Measurements from ENCODE around the gene ABHD14A. TPM values are rescaled to one million over a fixed set of nuclear protein-coding genes. Genes with fewer than 3 reads are reported as not detected.

Gene ABHD14A
- total RNA-seq, 1 donor from 2014 or later: 17.9 TPM

GRCh38 chr3:51983578-51984268 lies 8.9 kb downstream of the ABHD14A start:
- Histone ChIP-seq H3K36me3 (no peaks in the 10 kb centered on the region), H3K27me3 (no peaks in the 10 kb centered on the region), H3K4me1 (peaks cover 24% of the 10 kb centered on the region), H3K9me3 (no peaks in the 10 kb centered on the region), H3K27ac (peak overlapping the region; percentile 93), H3K4me3 (peak overlapping the region; percentile 70)
- ATAC-seq (no peak), DNase-seq (no peak)
- TF ChIP-seq, protein P1, sequence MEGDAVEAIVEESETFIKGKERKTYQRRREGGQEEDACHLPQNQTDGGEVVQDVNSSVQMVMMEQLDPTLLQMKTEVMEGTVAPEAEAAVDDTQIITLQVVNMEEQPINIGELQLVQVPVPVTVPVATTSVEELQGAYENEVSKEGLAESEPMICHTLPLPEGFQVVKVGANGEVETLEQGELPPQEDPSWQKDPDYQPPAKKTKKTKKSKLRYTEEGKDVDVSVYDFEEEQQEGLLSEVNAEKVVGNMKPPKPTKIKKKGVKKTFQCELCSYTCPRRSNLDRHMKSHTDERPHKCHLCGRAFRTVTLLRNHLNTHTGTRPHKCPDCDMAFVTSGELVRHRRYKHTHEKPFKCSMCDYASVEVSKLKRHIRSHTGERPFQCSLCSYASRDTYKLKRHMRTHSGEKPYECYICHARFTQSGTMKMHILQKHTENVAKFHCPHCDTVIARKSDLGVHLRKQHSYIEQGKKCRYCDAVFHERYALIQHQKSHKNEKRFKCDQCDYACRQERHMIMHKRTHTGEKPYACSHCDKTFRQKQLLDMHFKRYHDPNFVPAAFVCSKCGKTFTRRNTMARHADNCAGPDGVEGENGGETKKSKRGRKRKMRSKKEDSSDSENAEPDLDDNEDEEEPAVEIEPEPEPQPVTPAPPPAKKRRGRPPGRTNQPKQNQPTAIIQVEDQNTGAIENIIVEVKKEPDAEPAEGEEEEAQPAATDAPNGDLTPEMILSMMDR (IDR thresholded peaks at IDR 0.05): no peak
- intact Hi-C loops (cut with DNase I): no loop called here

GRCh38 chr3:51984269-51984647 lies 9.4 kb downstream of the ABHD14A start:
- Histone ChIP-seq H3K27ac (peak overlapping the region; percentile 93), H3K36me3 (no peaks in the 10 kb centered on the region), H3K9me3 (no peaks in the 10 kb centered on the region), H3K27me3 (no peaks in the 10 kb centered on the region), H3K4me3 (no peak overlapping the region), H3K4me1 (peaks cover 24% of the 10 kb centered on the region)
- intact Hi-C loops (cut with DNase I): no loop called here
- TF ChIP-seq, protein P1 (IDR thresholded peaks at IDR 0.05): no peak
- no peak for ATAC-seq
- no peak for DNase-seq

- Histone ChIP-seq H3K36me3 (no peaks in the 10 kb centered on the region), H3K9me3 (no peaks in the 10 kb centered on the region), H3K4me3 (no peak overlapping the region), H3K27me3 (no peaks in the 10 kb centered on the region), H3K27ac (peak overlapping the region; percentile 93), H3K4me1 (peaks cover 24% of the 10 kb centered on the region)
- TF ChIP-seq, protein P1 (IDR thresholded peaks at IDR 0.05): no peak
- no peak for DNase-seq
- ATAC-seq: no peak
- intact Hi-C loops (cut with DNase I): no loop called here
These were observed 10.2 kb downstream of the ABHD14A start for GRCh38 chr3:51985063-51985462.

- ATAC-seq (no peak), DNase-seq (no peak)
- H3K27me3 ChIP-seq: no peaks in the 10 kb centered on the region
- peaks cover 22% of the 10 kb centered on the region for H3K4me1 ChIP-seq
- H3K9me3 ChIP-seq: no peaks in the 10 kb centered on the region
- intact Hi-C loops (cut with DNase I): no loop called here
- H3K27ac ChIP-seq: no peak overlapping the region
- TF ChIP-seq, protein P1 (IDR thresholded peaks at IDR 0.05): no peak
- H3K36me3 ChIP-seq: no peaks in the 10 kb centered on the region
- no peak overlapping the region for H3K4me3 ChIP-seq
These were observed 11.4 kb downstream of the ABHD14A start for GRCh38 chr3:51986010-51986947.

GRCh38 chr3:51987568-51987967 lies 12.7 kb downstream of the ABHD14A start:
- peaks cover 12% of the 10 kb centered on the region for H3K36me3 ChIP-seq
- TF ChIP-seq, protein P1 (IDR thresholded peaks at IDR 0.05): no peak
- no peaks in the 10 kb centered on the region for H3K27me3 ChIP-seq
- DNase-seq (no peak), ATAC-seq (no peak)
- H3K4me1 ChIP-seq: peaks cover 9% of the 10 kb centered on the region
- H3K4me3 ChIP-seq: no peak overlapping the region
- H3K27ac ChIP-seq: no peak overlapping the region
- no peaks in the 10 kb centered on the region for H3K9me3 ChIP-seq
- intact Hi-C loops (cut with DNase I): no loop called here
